K562 (cell line): ENCODE measurements around the gene DNALI1. TPM values are rescaled to one million over a fixed set of nuclear protein-coding genes. Genes with fewer than 3 reads are reported as not detected.

Experiments used
- ATAC-seq: fragments of 200-7000 bp; cut with Tn5 transposase; 3 replicates; pipeline ENCODE4 v1.9.1; 2020; ENCODE audit warnings: moderate library complexity
- BruUV-seq: library from RNA; stranded (reverse); fragments of 400-500 nt; replicated peaks from 2 replicates; lab custom pipeline; 2021; lab: Mats Ljungman, UMichigan
- CTCF ChIA-PET: fragments of 300-600 bp; formaldehyde crosslinking; extraction: SDS; loops from one replicate; lab custom pipeline; 2021; ENCODE audit warnings: low intra/inter-chr PET ratio; lab: Yijun Ruan, JAX
- POLR2A ChIA-PET: fragments of 300-600, 350-650 bp; sonication (Branson Sonifier 250); formaldehyde crosslinking; extraction: SDS; loops from one replicate; lab custom pipeline; 2021; ENCODE audit warnings: antibody characterized with exemption, inconsistent platforms; lab: Yijun Ruan, JAX
- DNase-seq, 4 experiments: peaks; one replicate each; pipeline versions ENCODE4 v3.0.0 to v3.0.0-alpha.2; 2011 to 2018; ENCODE audit warnings: low spot score in 3 of 4, mixed read lengths in 3 of 4; ENCODE audit errors: extremely low read depth in 1 of 4
- FAIRE-seq: peaks from 2 replicates; lab custom pipeline; 2011; peaks lifted over from hg19 to GRCh38; lab: Jason Lieb, UNC
- H2AFZ ChIP-seq: 2 replicates; pipeline ENCODE4 v1.6.0; 2011; ENCODE audit warnings: low read depth, low read length, control low read depth, inconsistent platforms
- H3K27ac ChIP-seq: fragments of 200-600 bp; 3 replicates; pipeline ENCODE4 v1.8.0; 2011; ENCODE audit warnings: low read depth, mild to moderate bottlenecking, control low read depth, inconsistent platforms, low read length, moderate library complexity, mixed read lengths; ENCODE audit errors: extremely low read depth
- H3K27me3 ChIP-seq, 2 experiments: fragments of 300-600 bp in 1 of 2; 2 replicates in 1 of 2; 3 replicates in 1 of 2; pipeline versions ENCODE4 v1.6.0 to v1.8.0; 2011; ENCODE audit warnings: inconsistent platforms in 2 of 2, low read length in 2 of 2, mild to moderate bottlenecking in 1 of 2, mixed read lengths in 1 of 2, moderate library complexity in 1 of 2; ENCODE audit not compliant: control insufficient read depth in 2 of 2, insufficient read depth in 2 of 2
- H3K36me3 ChIP-seq: fragments of 300-600 bp; 3 replicates; pipeline ENCODE4 v1.8.0; 2011; ENCODE audit warnings: mild to moderate bottlenecking, low read length, inconsistent platforms; ENCODE audit not compliant: control insufficient read depth, insufficient read depth
- H3K4me1 ChIP-seq, 2 experiments: fragments of 200-600 bp in 1 of 2; replicated peaks in 1 of 2; 2 replicates in 1 of 2; 3 replicates in 1 of 2; pipeline versions ENCODE4 v1.5.1 to v1.8.0; 2011; ENCODE audit warnings: inconsistent platforms in 2 of 2, low read length in 2 of 2, mild to moderate bottlenecking in 1 of 2, mixed read lengths in 1 of 2, moderate library complexity in 1 of 2; ENCODE audit not compliant: control insufficient read depth in 2 of 2, insufficient read depth in 2 of 2
- H3K4me2 ChIP-seq: 2 replicates; pipeline ENCODE4 v1.6.1; 2011; ENCODE audit warnings: low read length, control low read depth, inconsistent platforms, mixed read lengths; ENCODE audit not compliant: insufficient read depth
- H3K4me3 ChIP-seq: fragments of 200-600 bp; sonication (generic), shearing (Covaris generic); 2 replicates; pipeline ENCODE4 v1.5.1; 2016; ENCODE audit warnings: control low read depth, inconsistent platforms
- H3K79me2 ChIP-seq: fragments of 200-600 bp; 3 replicates; pipeline ENCODE4 v1.8.0; 2011; ENCODE audit warnings: low read length, inconsistent platforms; ENCODE audit not compliant: control insufficient read depth, insufficient read depth
- H3K9ac ChIP-seq, 2 experiments: 2 replicates each; pipeline versions ENCODE4 v1.6.0 to v1.6.1; 2011; ENCODE audit warnings: low read depth in 2 of 2, low read length in 2 of 2, control low read depth in 1 of 2, inconsistent platforms in 1 of 2, mild to moderate bottlenecking in 1 of 2, mixed read lengths in 1 of 2; ENCODE audit not compliant: insufficient read depth in 1 of 2
- H3K9me1 ChIP-seq: one replicate; pipeline ENCODE4 v1.6.0; 2011; ENCODE audit warnings: inconsistent platforms, mild to moderate bottlenecking, low read length, moderate library complexity; ENCODE audit not compliant: control insufficient read depth, insufficient read depth
- H3K9me3 ChIP-seq: replicated peaks from 2 replicates; pipeline ENCODE4 v1.5.1; 2011; ENCODE audit warnings: low read depth, low read length, inconsistent platforms; ENCODE audit not compliant: control insufficient read depth, insufficient read depth
- H4K20me1 ChIP-seq: replicated peaks from 2 replicates; pipeline ENCODE4 v1.6.1; 2011; ENCODE audit warnings: low read length, inconsistent platforms, mixed read lengths; ENCODE audit not compliant: control insufficient read depth, insufficient read depth
- NCOA4 ChIP-seq: fragments of 450-650 bp; IDR thresholded peaks from 2 replicates; pipeline ENCODE4 v1.6.1; 2018; ENCODE audit warnings: mild to moderate bottlenecking; ENCODE audit not compliant: partially characterized antibody
- NR1H2 ChIP-seq: sonication (generic); formaldehyde crosslinking; IDR thresholded peaks from 2 replicates; pipeline ENCODE4 v1.4.0; 2020; ENCODE audit warnings: mild to moderate bottlenecking, missing genetic modification reagents
- PHTF2 ChIP-seq: fragments of 250-450 bp; sonication (Bioruptor Pico); IDR thresholded peaks from 2 replicates; pipeline ENCODE4 v1.5.0; 2021; ENCODE audit warnings: mild to moderate bottlenecking
- PURB ChIP-seq: sonication (generic); formaldehyde crosslinking; IDR thresholded peaks from 2 replicates; pipeline ENCODE4 v1.9.0; 2021; ENCODE audit warnings: low read depth, mild to moderate bottlenecking, missing genetic modification reagents
- SETDB1 ChIP-seq: IDR thresholded peaks from one replicate; pipeline ENCODE4 v1.6.1; 2012; ENCODE audit warnings: low read length, control low read depth, inconsistent platforms
- SNRNP70 ChIP-seq: fragments of 200-400 bp; formaldehyde crosslinking; optimal IDR thresholded peaks from 2 replicates; pipeline ENCODE3; 2017; ENCODE audit warnings: low read depth, low read length
- TSC22D4 ChIP-seq: fragments of 450-650 bp; IDR thresholded peaks from 2 replicates; pipeline ENCODE4 v1.6.1; 2016; ENCODE audit warnings: missing genetic modification characterization, missing biosample characterization, control low read depth
- ZC3H4 ChIP-seq: sonication (generic); formaldehyde crosslinking; IDR thresholded peaks from 2 replicates; pipeline ENCODE4 v1.9.0; 2021; ENCODE audit warnings: missing genetic modification reagents, borderline replicate concordance
- ZNF347 ChIP-seq: fragments of 450-650 bp; formaldehyde crosslinking; IDR thresholded peaks from 2 replicates; pipeline ENCODE4 v1.4.0; 2020; ENCODE audit warnings: low read depth, mild to moderate bottlenecking, moderate library complexity
- ZNF398 ChIP-seq: fragments of 250-450 bp; sonication (Bioruptor Pico); IDR thresholded peaks from 2 replicates; pipeline ENCODE4 v1.8.0; 2021; ENCODE audit warnings: moderate library complexity, mild to moderate bottlenecking, inconsistent platforms
- ZNF407 ChIP-seq: fragments of 450-650 bp; IDR thresholded peaks from 2 replicates; pipeline ENCODE4 v1.6.1; 2016; ENCODE audit warnings: low read depth
- ZNF740 ChIP-seq, 3 experiments: fragments of 200-800 bp in 1 of 3; sonication (Bioruptor generic) in 1 of 3; sonication (generic) in 1 of 3; formaldehyde crosslinking in 1 of 3; IDR thresholded peaks; 2 replicates each; pipeline versions ENCODE4 v1.6.1 to v1.8.0; 2016 to 2022; ENCODE audit warnings: mild to moderate bottlenecking in 2 of 3, missing compliant biosample characterization in 2 of 3, missing genetic modification characterization in 2 of 3, missing genetic modification reagents in 1 of 3
- in situ Hi-C: fragments of 300-500 bp; cut with MboI; formaldehyde crosslinking; loops from 4 replicates; pipeline ENCODE4 v1.15.0; 2018; ENCODE audit warnings: inconsistent platforms, mixed read lengths
- intact Hi-C: fragments of 100-400 bp; cut with micrococcal nuclease; formaldehyde crosslinking; loops from 2 replicates; pipeline ENCODE4 v1.14.2; 2022
- polyA plus RNA-seq, 8 experiments: library from polyadenylated mRNA; depleted of rRNA in 4 of 8; stranded (reverse) in 5 of 8; unstranded in 3 of 8; fragments of >200 nt; fragmentation: Nextera tagmentation in 2 of 8; fragmentation: Illumina TruSeq in 1 of 8; extraction: Ambion mirVana in 2 of 8; extraction: Trizol in 1 of 8; gene quantifications; 2 replicates each; pipeline versions ENCODE4 v1.2.1 to v1.2.3, GENCODE V29; 2011 to 2014; ENCODE audit warnings: inconsistent platforms in 1 of 8, missing spikeins in 1 of 8
- total RNA-seq, 7 experiments: library from RNA; depleted of rRNA in 6 of 7; stranded (reverse); fragments of >200 nt in 6 of 7; fragmentation: Illumina TruSeq in 2 of 7; extraction: Trizol in 2 of 7; gene quantifications; 2 replicates each; pipeline versions ENCODE4 v1.2.1 to v1.2.3, GENCODE V29; 2011 to 2021; ENCODE audit warnings: low replicate concordance in 1 of 7

The DNALI1 gene
- total and polyA plus RNA-seq, 9 of the 15 experiments (the other 6 are each of a cell fraction or from before 2014, with no cell fraction given): 0.87 to 5.6 (median 1.2) TPM

- ChIA-PET POLR2A (interaction anchor here (0.6 to 2.1 kb wide), 6 partner anchors 13 to 463 kb away, joined by 3 to 6 read pairs (median 3); no protein-coding TSS in a partner anchor), CTCF (no interaction called here)
- in situ Hi-C loops: no loop called here
- Histone ChIP-seq H3K9me3 (no peaks in the 10 kb centered on the region), H3K4me3 (no peak overlapping the region), H3K9me1 (no peaks in the 10 kb centered on the region), H3K27ac (no peak overlapping the region), H2AFZ (no peak overlapping the region), H3K4me1 (peaks cover 3 to 4% of the 10 kb centered on the region in 2 experiments; a peak in 2 of 5 replicates), H3K79me2 (no peaks in the 10 kb centered on the region), H3K27me3 (peaks cover 39 to 51% of the 10 kb centered on the region in 2 experiments), H4K20me1 (0 out of 2 replicates have a peak, but pooled peaks cover 5% of the 10 kb centered on the region), H3K36me3 (no peaks in the 10 kb centered on the region), H3K9ac (no peak overlapping the region), H3K4me2 (no peak overlapping the region)
- no TSS peak for BruUV-seq
- FAIRE-seq: no peak
- ATAC-seq: no peak
- intact Hi-C loops: loop anchor here (10.0 kb wide), 2 partner anchors 147 to 163 kb away; partner anchors contain the start of gene EPHA10
- no peak for DNase-seq
- TF ChIP-seq SNRNP70: no peak
- no peak for TF ChIP-seq PHTF2 (CRISPR knock-in tag)
- no peak for TF ChIP-seq ZNF398 (CRISPR knock-in tag)
- TF ChIP-seq ZNF347: no peak
- TF ChIP-seq TSC22D4 (tag): no peak
- no peak for TF ChIP-seq NR1H2
- TF ChIP-seq ZNF740 (CRISPR knock-in tag; IDR thresholded peaks at IDR 0.05): no peak
- TF ChIP-seq ZNF740 (tag; IDR thresholded peaks at IDR 0.05): no peak
- TF ChIP-seq NCOA4: no peak
- TF ChIP-seq PURB: no peak
- TF ChIP-seq SETDB1: no peak
- no peak for TF ChIP-seq ZC3H4 (CRISPR knock-in tag)
- no peak for TF ChIP-seq ZNF407
Measured at GRCh38 chr1:37601441-37601840, 44.7 kb downstream of the DNALI1 start.
